Breast epithelium (tissue), 4 donors: Measurements from ENCODE around the gene CPOX. TPM values are rescaled to one million over a fixed set of nuclear protein-coding genes. Genes with fewer than 3 reads are reported as not detected.
A peak's percentile ranks its signal among the peaks of the same experiment; 100 is the strongest.

Experiments
- DNase-seq, 2 donors: peaks; one replicate each; pipeline ENCODE4 v3.0.0-alpha.2; 2019; ENCODE audit warnings: low spot score in 2 of 2
- H3K27ac ChIP-seq, 2 donors: fragments of 200-600 bp; sonication (generic) in 1 of 2; one replicate each; pipeline ENCODE4 v1.5.1; 2016 to 2019; ENCODE audit warnings: mild to moderate bottlenecking in 1 of 2
- H3K27me3 ChIP-seq, 2 donors: fragments of 200-600 bp; sonication (generic) in 1 of 2; one replicate each; pipeline versions ENCODE4 v1.5.1 to v1.6.0; 2017 to 2019; ENCODE audit warnings: control low read depth in 1 of 2, mild to moderate bottlenecking in 1 of 2
- H3K36me3 ChIP-seq: fragments of 200-600 bp; one replicate; pipeline ENCODE4 v1.5.1; 2019
- H3K4me1 ChIP-seq, 2 donors: fragments of 200-600 bp; sonication (generic); one replicate each; pipeline ENCODE4 v1.5.1; 2016 to 2019; ENCODE audit warnings: control low read depth in 1 of 2
- H3K4me3 ChIP-seq, 3 donors: fragments of 200-600 bp; sonication (generic); 1 replicate in 2 of 3; 2 replicates in 1 of 3; pipeline ENCODE4 v1.5.1; 2016 to 2019; ENCODE audit warnings: mild to moderate bottlenecking in 3 of 3, moderate library complexity in 2 of 3
- H3K9me3 ChIP-seq, 2 donors: fragments of 200-600 bp; sonication (generic) in 1 of 2; one replicate each; pipeline ENCODE4 v1.5.1; 2016 to 2019; ENCODE audit warnings: control low read depth in 1 of 2
- POLR2A ChIP-seq: fragments of 450-650 bp; IDR thresholded peaks from one replicate; pipeline ENCODE4 v1.6.1; 2016; ENCODE audit warnings: antibody characterized with exemption, mild to moderate bottlenecking, moderate library complexity
- POLR2AphosphoS5 ChIP-seq, 3 donors: sonication (generic); formaldehyde crosslinking; IDR thresholded peaks; one replicate each; pipeline ENCODE4 v1.6.1; 2017; ENCODE audit warnings: antibody characterized with exemption in 3 of 3
- intact Hi-C: fragments of 100-400 bp; cut with DNase I; formaldehyde crosslinking; loops from one replicate; pipeline ENCODE4 v1.15.1; 2023; ENCODE audit warnings: low total_unique reads
- total RNA-seq, 3 donors: library from RNA; depleted of rRNA; stranded (reverse); fragments of >200 nt; gene quantifications; one replicate each; pipeline ENCODE4 v1.1.0, GENCODE V29; 2016
- TF ChIP-seq, protein P1 (sequence below), 3 donors: fragments of 450-650 bp; IDR thresholded peaks; one replicate each; pipeline ENCODE4 v1.5.1; 2016 to 2017; ENCODE audit warnings: antibody characterized with exemption in 3 of 3, mild to moderate bottlenecking in 3 of 3, moderate library complexity in 3 of 3

The CPOX gene
- total RNA-seq, 3 donors from 2014 or later = 14.4 to 22.1 (median 15.1) TPM

DNA sequence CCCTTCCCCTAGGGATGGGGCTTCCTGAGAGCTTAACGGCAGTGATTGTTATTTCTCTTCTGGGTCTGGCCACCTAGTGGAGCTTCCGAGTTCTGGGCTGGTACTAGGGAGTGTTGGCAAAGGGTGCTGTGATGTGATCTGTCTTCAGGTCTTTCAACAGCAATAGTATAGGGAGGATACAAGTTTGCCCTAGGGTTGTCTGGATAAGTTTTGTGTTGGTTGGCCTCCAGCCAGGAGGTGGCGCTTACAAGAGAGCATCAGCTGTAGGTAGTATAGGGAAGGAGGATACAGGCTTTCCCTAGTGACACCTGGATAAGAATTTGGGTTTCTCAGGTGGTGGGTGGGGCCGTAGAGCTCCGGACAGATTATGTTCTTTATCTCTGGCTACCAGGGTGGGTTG, 19.2 kb upstream of the CPOX start:
- TF ChIP-seq POLR2A = no peak
- TF ChIP-seq, protein P1, sequence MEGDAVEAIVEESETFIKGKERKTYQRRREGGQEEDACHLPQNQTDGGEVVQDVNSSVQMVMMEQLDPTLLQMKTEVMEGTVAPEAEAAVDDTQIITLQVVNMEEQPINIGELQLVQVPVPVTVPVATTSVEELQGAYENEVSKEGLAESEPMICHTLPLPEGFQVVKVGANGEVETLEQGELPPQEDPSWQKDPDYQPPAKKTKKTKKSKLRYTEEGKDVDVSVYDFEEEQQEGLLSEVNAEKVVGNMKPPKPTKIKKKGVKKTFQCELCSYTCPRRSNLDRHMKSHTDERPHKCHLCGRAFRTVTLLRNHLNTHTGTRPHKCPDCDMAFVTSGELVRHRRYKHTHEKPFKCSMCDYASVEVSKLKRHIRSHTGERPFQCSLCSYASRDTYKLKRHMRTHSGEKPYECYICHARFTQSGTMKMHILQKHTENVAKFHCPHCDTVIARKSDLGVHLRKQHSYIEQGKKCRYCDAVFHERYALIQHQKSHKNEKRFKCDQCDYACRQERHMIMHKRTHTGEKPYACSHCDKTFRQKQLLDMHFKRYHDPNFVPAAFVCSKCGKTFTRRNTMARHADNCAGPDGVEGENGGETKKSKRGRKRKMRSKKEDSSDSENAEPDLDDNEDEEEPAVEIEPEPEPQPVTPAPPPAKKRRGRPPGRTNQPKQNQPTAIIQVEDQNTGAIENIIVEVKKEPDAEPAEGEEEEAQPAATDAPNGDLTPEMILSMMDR (IDR thresholded peaks at IDR 0.05) = no peak
- no peak for TF ChIP-seq POLR2AphosphoS5 (IDR thresholded peaks at IDR 0.05)
- no peak overlapping the region for H3K27ac ChIP-seq
- DNase-seq = no peak
- H3K4me1 ChIP-seq = no peaks in the 10 kb centered on the region
- no peak overlapping the region for H3K4me3 ChIP-seq
- intact Hi-C loops = no loop called here
- H3K9me3 ChIP-seq = no peaks in the 10 kb centered on the region
- H3K36me3 ChIP-seq = no peaks in the 10 kb centered on the region
- no peaks in the 10 kb centered on the region for H3K27me3 ChIP-seq

DNA sequence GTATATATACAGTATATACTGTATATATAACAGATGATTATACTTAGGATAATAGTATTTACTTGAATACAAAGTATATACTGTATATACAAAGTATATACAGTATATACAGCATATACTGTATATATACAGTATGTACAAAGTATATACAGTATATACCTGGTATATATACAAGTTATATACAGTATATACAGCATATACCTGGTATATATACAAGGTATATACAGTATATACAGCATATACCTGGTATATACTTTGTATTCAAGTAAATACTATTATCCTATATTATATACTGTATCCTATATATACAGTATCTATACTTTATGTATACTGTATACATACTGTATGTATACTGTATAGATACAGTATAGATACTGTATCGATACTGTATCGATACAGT, 14.6 kb upstream of the CPOX start:
- Histone ChIP-seq H3K4me1 (no peaks in the 10 kb centered on the region), H3K9me3 (no peaks in the 10 kb centered on the region), H3K27me3 (no peaks in the 10 kb centered on the region), H3K27ac (no peak overlapping the region), H3K36me3 (no peaks in the 10 kb centered on the region), H3K4me3 (no peak overlapping the region)
- intact Hi-C loops = no loop called here
- DNase-seq = no peak
- TF ChIP-seq, protein P1 (IDR thresholded peaks at IDR 0.05) = no peak
- TF ChIP-seq POLR2AphosphoS5 (IDR thresholded peaks at IDR 0.05) = no peak
- TF ChIP-seq POLR2A = no peak

- no peak for DNase-seq
- H3K27me3 ChIP-seq = no peaks in the 10 kb centered on the region
- H3K27ac ChIP-seq = no peak overlapping the region
- no peaks in the 10 kb centered on the region for H3K36me3 ChIP-seq
- TF ChIP-seq, protein P1 (IDR thresholded peaks at IDR 0.05) = no peak
- TF ChIP-seq POLR2A (no peak), POLR2AphosphoS5 (IDR thresholded peaks at IDR 0.05) (no peak)
- H3K4me1 ChIP-seq = no peaks in the 10 kb centered on the region
- no peaks in the 10 kb centered on the region for H3K9me3 ChIP-seq
- H3K4me3 ChIP-seq = no peak overlapping the region
- intact Hi-C loops = loop anchor here (5.0 kb wide), 1 partner anchor 199 kb away; no protein-coding TSS in a partner anchor
These were observed 10.2 kb upstream of the CPOX start for GRCh38 chr3:98603580-98603979.

GRCh38 chr3:98602078-98602678, 8.8 kb upstream of the CPOX start:
- no peaks in the 10 kb centered on the region for H3K9me3 ChIP-seq
- no peak for DNase-seq
- TF ChIP-seq, protein P1 (IDR thresholded peaks at IDR 0.05) = peak; percentile 33 to 58 (median 54)
- TF ChIP-seq POLR2AphosphoS5 (IDR thresholded peaks at IDR 0.05) (no peak), POLR2A (no peak)
- H3K4me3 ChIP-seq = no peak overlapping the region
- intact Hi-C loops = loop anchor here (5.0 kb wide), 1 partner anchor 200 kb away; no protein-coding TSS in a partner anchor
- H3K27me3 ChIP-seq = no peaks in the 10 kb centered on the region
- no peak overlapping the region for H3K27ac ChIP-seq
- no peaks in the 10 kb centered on the region for H3K36me3 ChIP-seq
- H3K4me1 ChIP-seq = no peaks in the 10 kb centered on the region

- no peak for DNase-seq
- Histone ChIP-seq H3K36me3 (no peaks in the 10 kb centered on the region), H3K9me3 (no peaks in the 10 kb centered on the region), H3K4me1 (no peaks in the 10 kb centered on the region), H3K4me3 (no peak overlapping the region), H3K27ac (no peak overlapping the region), H3K27me3 (no peaks in the 10 kb centered on the region)
- TF ChIP-seq POLR2AphosphoS5 (IDR thresholded peaks at IDR 0.05) (no peak), POLR2A (no peak)
- TF ChIP-seq, protein P1 (IDR thresholded peaks at IDR 0.05) = no peak
- intact Hi-C loops = loop anchor here (5.0 kb wide), 1 partner anchor 201 kb away; no protein-coding TSS in a partner anchor
These were observed 7.8 kb upstream of the CPOX start for GRCh38 chr3:98601180-98601579.
